HL-60/S4 treated with phorbol 12-myristate 13-acetate at 8.2 ng/mL for 4 days and 3 days (cell line): ENCODE results near the gene ZC3H10.
"Not testable (repeated sequence)": the region's sequence is repeated elsewhere in the genome, so short reads cannot be mapped to it uniquely, and the experiment has no call there.

Experiments
- in situ Hi-C: fragments of 300-500 bp; cut with MboI; formaldehyde crosslinking; loops from 2 replicates; pipeline ENCODE4 v1.15.0; 2022; ENCODE audit warnings: low sequenced_read_pairs

ZC3H10 gene, protein sequence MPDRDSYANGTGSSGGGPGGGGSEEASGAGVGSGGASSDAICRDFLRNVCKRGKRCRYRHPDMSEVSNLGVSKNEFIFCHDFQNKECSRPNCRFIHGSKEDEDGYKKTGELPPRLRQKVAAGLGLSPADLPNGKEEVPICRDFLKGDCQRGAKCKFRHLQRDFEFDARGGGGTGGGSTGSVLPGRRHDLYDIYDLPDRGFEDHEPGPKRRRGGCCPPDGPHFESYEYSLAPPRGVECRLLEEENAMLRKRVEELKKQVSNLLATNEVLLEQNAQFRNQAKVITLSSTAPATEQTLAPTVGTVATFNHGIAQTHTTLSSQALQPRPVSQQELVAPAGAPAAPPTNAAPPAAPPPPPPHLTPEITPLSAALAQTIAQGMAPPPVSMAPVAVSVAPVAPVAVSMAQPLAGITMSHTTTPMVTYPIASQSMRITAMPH

DNA sequence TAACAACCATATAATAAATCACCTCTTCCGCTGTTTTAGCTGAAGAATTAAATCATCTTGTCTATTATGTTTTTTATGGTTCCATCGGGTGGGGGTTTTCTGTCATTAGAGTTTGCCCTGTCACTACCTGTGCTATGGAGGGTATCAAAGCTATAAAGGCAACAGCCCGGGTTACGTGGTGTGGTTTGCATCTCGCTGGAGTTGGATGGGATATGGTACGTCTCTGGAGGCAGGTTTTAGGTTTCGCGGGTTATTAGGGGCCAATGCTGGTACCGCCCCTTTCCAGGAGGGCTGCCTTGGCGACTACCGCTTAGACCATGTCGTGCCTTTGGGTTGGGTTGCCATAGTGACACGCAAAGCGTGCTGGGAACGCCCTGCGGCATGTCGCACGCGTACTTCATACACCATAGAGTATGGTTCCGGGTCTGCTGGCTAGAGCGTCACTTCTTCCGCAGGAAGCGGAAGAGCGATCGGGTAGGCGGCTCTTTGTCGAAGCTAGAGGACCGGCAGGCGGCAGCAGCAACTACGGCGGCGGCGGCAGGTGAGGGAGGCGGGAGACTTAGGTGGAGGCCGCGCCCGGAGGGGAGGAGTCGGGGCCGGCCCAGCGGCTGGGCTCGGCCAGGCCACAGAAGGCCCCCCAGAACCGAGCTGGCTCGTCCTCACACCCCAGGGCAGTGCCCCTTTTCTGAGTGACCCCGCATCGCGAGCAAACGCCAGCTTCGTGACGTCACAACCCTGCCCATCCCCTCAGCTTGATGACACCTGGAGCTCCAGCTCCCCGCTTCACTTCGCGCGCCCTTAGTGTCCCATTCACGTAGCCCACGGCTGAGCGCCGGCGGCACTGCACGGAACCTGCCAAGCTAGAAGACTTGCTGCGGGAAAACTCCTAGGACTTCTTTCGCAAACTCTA is at the start of gene ZC3H10:
ZC3H10 (plus strand) TSS at position 489 of the 910 bp plus-strand sequence. CDS start 2,297 bp downstream, outside the sequence.
- in situ Hi-C loops, result no loop called here

DNA sequence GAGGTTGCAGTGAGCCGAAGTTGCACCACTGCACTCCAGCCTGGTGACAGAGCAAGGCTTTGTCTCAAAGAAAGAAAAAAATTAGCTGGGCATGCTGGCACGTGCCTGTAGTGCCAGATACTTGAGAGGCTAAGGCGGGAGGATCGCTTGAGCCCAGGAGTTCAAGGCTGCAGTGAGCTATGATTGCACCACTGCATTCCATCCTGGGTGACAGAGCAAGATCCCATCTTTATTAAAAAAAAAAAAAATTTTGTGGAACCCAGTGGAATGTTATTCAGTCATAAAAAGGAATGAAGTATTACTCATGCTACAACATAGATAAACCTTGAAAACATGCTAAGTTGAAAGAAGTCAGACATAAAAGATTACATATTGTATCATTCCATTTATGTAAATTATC is 46.4 kb upstream of the ZC3H10 start:
- in situ Hi-C loops, result no loop called here

DNA sequence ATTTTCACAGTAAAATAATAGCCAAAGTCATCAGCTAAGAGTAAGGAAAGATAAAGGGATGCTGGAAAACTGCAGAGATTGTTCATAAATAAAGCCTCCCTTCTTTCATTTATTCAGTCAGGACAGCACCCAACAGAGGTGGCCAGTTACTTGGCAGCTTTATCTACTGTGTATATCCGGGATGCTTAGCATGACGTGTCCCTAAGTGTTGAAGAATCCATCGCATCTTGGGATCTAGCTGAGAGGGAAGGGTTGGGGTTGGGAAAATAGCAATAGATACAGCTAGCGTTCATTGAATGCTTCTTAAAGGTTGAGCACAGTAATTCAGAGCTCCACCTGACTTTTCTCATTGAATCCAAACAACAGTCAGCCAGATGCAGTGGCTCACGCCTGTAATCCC is 43.7 kb upstream of the ZC3H10 start:
- in situ Hi-C loops, result no loop called here

DNA sequence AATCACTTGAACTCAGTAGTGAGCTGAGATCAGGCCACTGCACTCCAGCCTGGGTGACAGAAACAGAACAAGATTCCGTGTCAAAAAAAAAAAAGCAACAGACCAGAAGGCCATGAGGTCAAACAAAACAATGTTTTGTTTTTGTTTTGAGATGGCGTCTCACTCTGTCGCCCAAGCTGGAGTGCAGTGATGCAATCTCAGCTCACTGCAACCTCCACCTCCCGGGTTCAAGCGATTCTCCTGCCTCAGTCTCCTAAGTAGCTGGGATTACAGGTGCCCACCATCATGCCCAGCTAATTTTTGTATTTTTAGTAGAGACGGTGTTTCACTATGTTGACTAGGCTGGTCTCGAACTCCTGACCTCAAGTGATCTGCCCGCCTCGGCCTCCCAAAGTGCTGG is 40.1 kb upstream of the ZC3H10 start:
- in situ Hi-C loops, result not testable (repeated sequence)

DNA sequence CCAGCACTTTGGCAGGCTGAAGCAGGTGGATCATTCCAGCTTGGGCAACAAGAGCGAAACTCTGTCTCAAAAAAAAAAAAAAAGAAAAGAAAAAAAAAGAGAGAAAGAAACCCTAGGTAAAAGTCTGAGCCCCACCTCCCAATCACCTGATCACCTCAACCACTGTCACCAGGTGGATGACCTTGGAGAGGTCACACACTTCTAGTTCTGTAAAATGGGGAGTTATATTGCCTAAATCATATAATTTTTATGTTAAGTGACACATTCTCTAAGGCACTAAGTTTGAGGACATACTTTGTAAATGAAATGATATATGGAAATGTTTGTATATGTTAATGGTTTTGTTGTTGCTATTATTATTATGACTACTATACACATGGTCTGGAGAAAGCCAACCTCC is 39.6 kb upstream of the ZC3H10 start:
- in situ Hi-C loops, result no loop called here

DNA sequence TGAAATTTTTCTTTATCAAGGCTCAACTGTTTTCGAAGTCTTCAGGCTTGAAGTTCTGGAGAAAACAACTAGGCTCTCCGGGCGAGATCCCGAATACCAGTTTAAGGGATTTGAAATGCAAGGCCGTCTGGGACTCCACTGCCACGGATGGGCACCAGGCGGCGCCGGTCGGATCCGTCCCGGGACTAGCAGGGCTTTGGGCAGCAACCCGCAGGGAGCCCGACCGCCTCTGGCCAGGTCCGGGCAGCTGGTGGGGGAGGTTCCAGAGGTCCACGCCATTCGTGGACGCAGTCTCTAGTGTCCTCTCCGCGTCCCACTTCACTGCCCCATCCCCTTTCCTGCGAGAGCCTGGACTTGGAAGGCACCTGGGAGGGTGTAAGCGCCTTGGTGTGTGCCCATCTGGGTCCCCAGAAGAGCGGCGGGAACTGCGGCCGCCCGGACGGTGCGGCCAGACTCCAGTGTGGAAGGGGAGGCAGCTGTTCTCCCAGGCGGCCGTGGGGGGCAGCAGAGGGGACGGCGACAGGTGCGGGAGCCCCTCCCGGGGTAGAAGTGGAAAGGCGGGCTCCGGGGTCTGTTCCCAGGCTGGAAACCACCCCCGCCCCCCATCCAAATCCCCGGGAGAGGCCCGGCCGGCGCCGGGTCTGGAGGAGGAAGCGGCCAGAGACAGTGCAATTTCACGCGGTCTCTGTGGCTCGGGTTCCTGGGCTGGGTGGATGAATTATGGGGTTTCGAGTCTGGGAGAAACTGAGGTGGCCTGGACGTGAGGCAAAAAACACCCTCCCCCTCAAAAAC is 38.9 kb upstream of the ZC3H10 start:
- in situ Hi-C loops, result no loop called here

DNA sequence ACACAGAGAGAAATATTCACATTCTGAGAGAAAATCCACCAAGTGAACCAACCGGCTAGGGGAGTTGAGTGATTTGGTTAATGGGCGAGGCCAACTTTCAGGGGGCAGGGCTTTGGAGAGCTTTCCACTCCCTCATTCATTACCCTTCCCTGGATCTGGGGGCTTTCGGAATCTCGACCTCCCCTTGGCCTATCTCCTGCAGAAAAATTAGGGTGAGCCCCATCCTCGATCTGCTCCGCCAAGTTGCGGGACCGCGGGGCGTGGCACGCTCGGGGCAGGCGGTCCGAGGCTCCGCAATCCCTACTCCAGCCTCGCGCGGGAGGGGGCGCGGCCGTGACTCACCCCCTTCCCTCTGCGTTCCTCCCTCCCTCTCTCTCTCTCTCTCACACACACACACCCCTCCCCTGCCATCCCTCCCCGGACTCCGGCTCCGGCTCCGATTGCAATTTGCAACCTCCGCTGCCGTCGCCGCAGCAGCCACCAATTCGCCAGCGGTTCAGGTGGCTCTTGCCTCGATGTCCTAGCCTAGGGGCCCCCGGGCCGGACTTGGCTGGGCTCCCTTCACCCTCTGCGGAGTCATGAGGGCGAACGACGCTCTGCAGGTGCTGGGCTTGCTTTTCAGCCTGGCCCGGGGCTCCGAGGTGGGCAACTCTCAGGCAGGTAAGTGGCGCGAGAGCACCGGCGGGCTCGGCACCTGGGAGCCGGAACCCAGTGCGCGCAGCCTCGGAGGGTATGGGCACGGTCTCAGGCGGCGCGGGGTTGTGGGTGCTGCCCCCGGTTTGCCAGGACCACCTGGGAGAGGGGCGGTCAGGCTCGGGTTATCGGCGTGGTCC is 38.1 kb upstream of the ZC3H10 start, which contains the start of gene ERBB3:
ERBB3 (plus strand) TSS at position 443 of the 833 bp plus-strand sequence; CDS start at position 579, 136 bp downstream.
- in situ Hi-C loops, result no loop called here

DNA sequence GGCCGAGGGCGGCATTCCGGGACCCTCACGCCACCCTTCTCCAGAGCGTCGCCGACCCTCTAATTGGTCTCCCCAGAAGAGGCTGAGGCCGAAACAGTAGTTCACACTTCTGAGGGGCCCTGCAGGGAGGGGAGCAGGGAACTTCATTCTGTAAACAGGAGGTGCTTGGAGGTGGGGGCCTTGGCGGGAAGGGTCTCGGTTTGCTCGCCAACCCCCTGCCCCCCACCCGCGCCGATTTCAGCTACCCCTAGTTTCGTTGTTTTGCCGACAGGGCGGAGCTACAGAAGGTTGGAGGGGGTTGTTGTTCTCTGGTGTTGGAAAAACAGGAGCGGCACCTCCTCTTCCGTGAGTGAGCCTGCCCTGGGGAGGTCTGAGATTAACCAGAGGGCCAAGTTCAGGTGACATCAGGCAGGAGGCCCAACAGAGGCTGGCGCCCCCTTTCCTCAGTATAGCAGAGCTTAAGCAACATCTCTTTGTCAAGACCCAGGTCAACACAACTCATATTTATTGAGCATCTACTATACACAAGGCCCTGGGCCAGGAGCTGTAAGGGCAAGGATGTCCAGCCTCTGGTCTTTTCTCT is 37.4 kb upstream of the ZC3H10 start:
- in situ Hi-C loops, result no loop called here

DNA sequence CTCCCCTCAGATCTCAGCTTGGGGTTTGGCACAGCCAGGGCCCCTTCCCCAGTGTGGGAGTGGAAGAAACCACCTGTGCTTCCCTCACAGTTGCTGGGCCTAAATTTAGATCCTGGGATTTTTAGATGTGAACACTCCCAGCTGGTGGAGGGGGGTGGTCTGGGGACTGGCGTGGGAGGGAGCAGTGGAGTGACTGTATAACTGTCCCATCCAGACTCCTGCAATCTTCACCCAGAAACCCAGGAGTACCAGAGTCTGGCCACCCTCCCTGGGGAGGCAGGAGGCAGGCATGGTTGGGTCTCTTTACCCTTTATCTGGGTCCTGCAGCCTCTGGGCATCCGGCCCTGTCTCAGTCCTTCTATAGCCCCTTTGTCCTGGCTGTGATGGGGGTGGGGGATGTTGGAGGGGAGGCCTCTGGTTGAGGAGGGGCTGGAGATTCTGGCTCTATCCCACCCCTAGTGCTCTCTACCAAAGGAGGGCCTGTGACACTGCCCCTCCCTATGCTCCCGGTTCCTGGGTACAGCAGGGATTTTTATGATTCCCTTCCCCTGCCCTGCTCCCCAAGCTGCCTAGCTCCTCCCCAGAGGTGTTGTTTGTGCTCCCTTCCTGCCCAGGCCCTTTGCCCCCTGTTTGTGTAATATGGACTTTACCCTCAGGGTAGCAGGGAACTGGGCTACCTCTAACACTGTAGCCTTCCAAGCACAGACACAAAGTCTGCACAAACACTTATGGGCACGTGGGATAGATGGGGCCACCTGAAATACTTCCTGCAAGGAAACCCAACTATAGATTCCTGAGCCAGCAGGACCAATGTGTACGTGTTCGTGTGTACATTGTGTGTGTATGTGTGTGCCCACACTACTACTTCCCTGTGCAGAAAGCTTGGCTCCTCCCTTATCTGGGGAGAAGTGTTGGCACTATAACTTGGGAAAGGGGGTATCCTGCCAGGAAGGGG is 36.4 kb upstream of the ZC3H10 start:
- in situ Hi-C loops, result no loop called here

DNA sequence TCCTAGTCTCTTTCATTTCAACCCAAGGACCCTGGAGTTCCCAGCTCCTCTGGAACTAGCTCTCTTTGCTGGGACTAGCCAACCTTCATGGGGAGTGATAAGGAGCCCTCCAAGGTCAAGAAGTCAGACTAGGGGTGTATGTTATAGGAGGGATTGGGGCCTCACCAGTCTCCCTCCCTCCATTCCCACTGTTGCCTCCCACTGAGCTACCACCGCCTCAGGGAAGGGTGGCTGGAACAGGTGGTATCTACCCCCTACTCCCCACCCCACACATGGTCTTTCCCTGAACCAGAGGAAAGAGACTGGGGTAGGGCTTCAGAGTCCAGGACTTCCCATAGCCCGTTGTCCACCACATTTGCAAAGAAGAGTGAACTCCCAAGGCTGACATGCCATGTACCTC is 35.7 kb upstream of the ZC3H10 start:
- in situ Hi-C loops, result no loop called here

DNA sequence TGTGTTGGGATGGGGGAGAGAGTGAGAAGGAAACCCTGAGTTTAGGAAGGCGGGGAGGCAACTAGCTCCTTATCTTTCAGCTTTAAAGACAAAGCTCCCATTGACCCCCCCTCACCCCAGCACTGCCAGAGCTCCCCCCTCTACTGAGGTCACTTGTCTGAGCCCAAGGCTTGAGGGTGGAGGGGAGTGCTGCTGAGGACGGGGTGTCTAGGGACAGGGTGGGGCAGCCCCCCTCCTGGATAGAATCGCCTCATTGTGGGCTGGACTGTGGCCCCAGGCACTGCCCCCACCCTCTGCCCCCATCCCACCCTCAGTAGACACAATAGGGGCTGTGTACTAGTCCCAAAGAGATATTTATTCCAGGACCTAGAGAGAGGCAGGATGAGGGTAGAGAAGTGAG is 35.1 kb upstream of the ZC3H10 start:
- in situ Hi-C loops, result no loop called here

DNA sequence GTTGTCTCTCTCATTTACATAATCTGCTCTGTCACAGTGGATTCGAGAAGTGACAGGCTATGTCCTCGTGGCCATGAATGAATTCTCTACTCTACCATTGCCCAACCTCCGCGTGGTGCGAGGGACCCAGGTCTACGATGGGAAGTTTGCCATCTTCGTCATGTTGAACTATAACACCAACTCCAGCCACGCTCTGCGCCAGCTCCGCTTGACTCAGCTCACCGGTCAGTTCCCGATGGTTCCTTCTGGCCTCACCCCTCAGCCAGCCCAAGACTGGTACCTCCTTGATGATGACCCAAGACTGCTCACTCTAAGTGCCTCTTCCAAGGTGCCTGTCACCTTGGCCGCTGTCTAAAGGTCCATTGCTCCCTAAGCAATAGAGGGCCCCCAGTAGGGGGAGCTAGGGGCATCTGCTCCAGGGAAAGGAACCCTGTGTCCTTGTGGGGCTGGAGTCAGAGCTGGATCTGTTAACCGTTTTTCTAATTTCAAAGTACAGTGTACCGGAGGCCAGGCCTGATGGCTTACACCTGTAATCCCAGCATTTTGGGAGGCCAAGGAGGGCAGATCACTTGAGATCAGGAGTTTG is 33.0 kb upstream of the ZC3H10 start:
- in situ Hi-C loops, result no loop called here

DNA sequence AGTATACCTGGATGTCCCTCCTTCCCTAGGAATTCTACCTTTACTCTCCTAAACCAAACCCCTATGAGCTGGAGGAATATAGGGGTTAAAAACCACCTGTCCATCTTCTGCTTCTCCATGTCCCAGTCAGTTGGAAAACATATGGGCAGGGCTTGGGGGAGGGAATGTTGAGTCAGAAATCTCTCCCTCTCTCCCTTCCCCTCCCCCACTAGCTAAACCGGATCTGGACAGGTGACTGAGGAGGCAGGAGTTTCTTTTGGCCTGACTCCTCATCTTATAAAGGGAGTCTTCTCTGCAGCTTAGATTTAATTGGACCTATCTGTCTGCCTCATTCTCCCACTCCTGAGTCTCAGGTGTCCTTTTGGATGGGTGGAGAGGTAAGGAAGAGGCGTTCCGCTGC is 32.0 kb upstream of the ZC3H10 start:
- in situ Hi-C loops, result no loop called here

DNA sequence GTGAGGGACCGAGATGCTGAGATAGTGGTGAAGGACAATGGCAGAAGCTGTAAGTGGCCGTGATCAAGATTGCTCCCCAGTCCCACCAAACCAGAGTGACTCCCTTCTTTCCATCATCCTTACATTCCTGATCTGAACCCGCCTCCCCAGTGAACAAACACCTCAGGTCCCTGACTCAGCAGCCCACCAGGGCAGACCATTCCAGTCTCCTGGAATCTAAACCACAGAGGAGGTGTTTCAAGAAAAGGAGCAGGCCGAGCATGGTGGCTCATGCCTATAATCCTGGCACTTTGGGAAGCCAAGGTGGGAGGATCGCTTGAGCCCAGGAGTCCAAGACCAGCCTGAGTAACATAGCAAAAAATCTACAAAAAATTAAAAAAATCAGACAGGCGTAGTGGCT is 31.5 kb upstream of the ZC3H10 start:
- in situ Hi-C loops, result no loop called here

DNA sequence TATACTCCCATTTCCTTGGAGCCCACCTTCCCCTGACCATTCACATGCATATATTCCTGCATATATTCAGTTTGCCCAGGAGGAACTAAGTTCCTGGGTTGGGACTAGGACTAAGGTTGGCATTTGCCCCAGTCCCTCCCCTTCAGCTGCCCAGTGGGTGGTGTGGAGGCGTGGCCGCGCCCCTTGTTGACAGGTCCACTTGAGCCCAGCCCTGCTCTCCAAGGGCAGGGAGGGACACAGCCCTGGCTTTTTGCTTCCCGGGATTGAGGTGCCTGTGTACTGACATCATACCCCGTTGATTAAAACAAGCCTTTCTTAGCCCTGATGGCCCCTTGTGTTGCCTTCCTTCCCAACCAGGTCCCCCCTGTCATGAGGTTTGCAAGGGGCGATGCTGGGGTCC is 30.8 kb upstream of the ZC3H10 start:
- in situ Hi-C loops, result no loop called here

DNA sequence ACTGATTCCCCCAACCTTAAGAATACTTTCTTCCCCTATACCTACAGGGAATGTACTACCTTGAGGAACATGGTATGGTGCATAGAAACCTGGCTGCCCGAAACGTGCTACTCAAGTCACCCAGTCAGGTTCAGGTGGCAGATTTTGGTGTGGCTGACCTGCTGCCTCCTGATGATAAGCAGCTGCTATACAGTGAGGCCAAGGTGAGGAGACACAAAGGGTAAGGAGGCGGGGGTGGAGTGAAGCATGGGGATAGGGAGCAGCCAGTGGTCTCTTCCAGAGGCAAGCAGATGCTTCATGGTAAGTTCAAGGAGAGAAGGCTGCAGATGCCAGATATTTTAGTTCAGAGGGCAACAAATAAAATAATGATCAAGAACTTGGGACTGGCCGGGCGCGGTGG is 20.3 kb upstream of the ZC3H10 start:
- in situ Hi-C loops, result no loop called here

DNA sequence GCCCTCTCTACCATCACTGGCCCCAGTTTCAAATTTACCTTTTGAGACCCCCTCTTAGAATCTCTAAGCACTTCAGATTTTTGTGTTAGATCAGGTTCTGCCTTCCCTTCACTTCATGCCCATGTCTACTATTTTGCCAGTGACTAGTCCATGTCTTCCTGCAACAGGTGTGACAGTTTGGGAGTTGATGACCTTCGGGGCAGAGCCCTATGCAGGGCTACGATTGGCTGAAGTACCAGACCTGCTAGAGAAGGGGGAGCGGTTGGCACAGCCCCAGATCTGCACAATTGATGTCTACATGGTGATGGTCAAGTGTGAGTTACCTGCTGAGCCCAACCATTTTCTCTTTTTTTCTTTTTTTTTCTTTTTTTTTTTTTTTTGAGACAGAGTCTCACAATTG is 19.5 kb upstream of the ZC3H10 start:
- in situ Hi-C loops, result no loop called here

DNA sequence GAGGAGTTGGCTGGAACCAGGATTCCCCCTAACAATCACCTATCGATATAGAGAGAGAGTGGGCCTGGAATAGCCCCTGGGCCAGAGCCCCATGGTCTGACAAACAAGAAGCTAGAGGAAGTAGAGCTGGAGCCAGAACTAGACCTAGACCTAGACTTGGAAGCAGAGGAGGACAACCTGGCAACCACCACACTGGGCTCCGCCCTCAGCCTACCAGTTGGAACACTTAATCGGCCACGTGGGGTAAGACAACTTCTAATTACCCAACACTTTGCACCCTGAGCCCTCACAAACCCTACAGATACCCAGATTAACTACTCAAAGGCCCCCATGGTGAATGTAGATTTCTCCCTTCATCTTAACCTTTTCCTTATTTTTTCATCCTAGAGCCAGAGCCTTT is 18.3 kb upstream of the ZC3H10 start:
- in situ Hi-C loops, result no loop called here
